PC-3 (cell line): ENCODE measurements around the gene TRPM2. TPM values are rescaled to one million over a fixed set of nuclear protein-coding genes. Genes with fewer than 3 reads are reported as not detected.
A peak's percentile ranks its signal among the peaks of the same experiment; 100 is the strongest.
"Not testable (repeated sequence)": the region's sequence is repeated elsewhere in the genome, so short reads cannot be mapped to it uniquely, and the experiment has no call there.

ENCODE experiments used
- ATAC-seq: fragments of 200-7000 bp; cut with Tn5 transposase; 2 replicates; pipeline ENCODE4 v1.9.1; 2020; ENCODE audit warnings: mild to moderate bottlenecking, moderate library complexity
- BruUV-seq: library from RNA; stranded (reverse); fragments of 400-500 nt; replicated peaks from 2 replicates; lab custom pipeline; 2021; lab: Mats Ljungman, UMichigan
- CTCF ChIA-PET: fragments of 300-600 bp; sonication (Branson Sonifier 250); formaldehyde crosslinking; loops from one replicate; lab custom pipeline; 2022; ENCODE audit warnings: antibody characterized with exemption; lab: Charles Lee
- POLR2A ChIA-PET: fragments of 300-600 bp; sonication (Branson Sonifier 250); formaldehyde crosslinking; loops from one replicate; lab custom pipeline; 2022; ENCODE audit warnings: antibody characterized with exemption; ENCODE audit not compliant: unreplicated experiment; lab: Charles Lee
- DNase-seq: peaks from one replicate; pipeline ENCODE4 v3.0.0-alpha.2; 2015
- H2AFZ ChIP-seq: fragments of 300-600 bp; sonication (generic); 2 replicates; pipeline ENCODE4 v1.6.0; 2016; ENCODE audit warnings: antibody characterized with exemption, low read length
- H3F3A ChIP-seq: fragments of 300-600 bp; sonication (generic); one replicate; pipeline ENCODE4 v1.6.0; 2017; ENCODE audit warnings: antibody characterized with exemption, low read length, control low read depth, mild to moderate bottlenecking; ENCODE audit not compliant: unreplicated experiment
- H3K27ac ChIP-seq: fragments of 300-600 bp; sonication (generic); 2 replicates; pipeline ENCODE4 v1.5.1; 2016; ENCODE audit warnings: mild to moderate bottlenecking, low read length
- H3K27me3 ChIP-seq: fragments of 300-600 bp; sonication (generic); 2 replicates; pipeline ENCODE4 v1.6.1; 2016; ENCODE audit warnings: low read length, mixed read lengths
- H3K36me3 ChIP-seq: fragments of 300-600 bp; sonication (generic); 2 replicates; pipeline ENCODE4 v1.6.1; 2016; ENCODE audit warnings: low read depth, mixed run types, low read length, mixed read lengths
- H3K4me1 ChIP-seq: fragments of 300-600 bp; sonication (generic); 2 replicates; pipeline ENCODE4 v1.5.1; 2016; ENCODE audit warnings: low read length; ENCODE audit not compliant: insufficient read depth
- H3K4me2 ChIP-seq: fragments of 300-600 bp; sonication (generic); 2 replicates; pipeline ENCODE4 v1.6.0; 2016; ENCODE audit warnings: low read length
- H3K4me3 ChIP-seq: fragments of 300-600 bp; sonication (generic); 2 replicates; pipeline ENCODE4 v1.5.1; 2016; ENCODE audit warnings: mild to moderate bottlenecking, low read length, mixed read lengths
- H3K79me2 ChIP-seq: fragments of 300-600 bp; sonication (generic); 2 replicates; pipeline ENCODE4 v1.6.1; 2017; ENCODE audit warnings: low read length, mixed read lengths
- H3K9ac ChIP-seq: fragments of 300-600 bp; sonication (generic); 2 replicates; pipeline ENCODE4 v1.6.0; 2016; ENCODE audit warnings: mild to moderate bottlenecking, low read length
- H3K9me2 ChIP-seq: fragments of 300-600 bp; sonication (generic); replicated peaks from 2 replicates; pipeline ENCODE4 v1.6.1; 2016; ENCODE audit warnings: mixed run types, low read length, mixed read lengths
- H3K9me3 ChIP-seq: fragments of 300-600 bp; sonication (generic); 2 replicates; pipeline ENCODE4 v1.6.1; 2016; ENCODE audit warnings: low read length, mixed read lengths
- H4K20me1 ChIP-seq: fragments of 300-600 bp; sonication (generic); 2 replicates; pipeline ENCODE4 v1.6.1; 2016; ENCODE audit warnings: low read length, mixed read lengths
- CTCF ChIP-seq: fragments of 300-600 bp; sonication (generic); conservative IDR thresholded peaks from 2 replicates; pipeline ENCODE4 v1.5.1; 2017; ENCODE audit warnings: antibody characterized with exemption, low read depth, mild to moderate bottlenecking, low read length
- EZH2 ChIP-seq: fragments of 300-600 bp; sonication (generic); IDR thresholded peaks from one replicate; pipeline ENCODE4 v1.6.1; 2017; ENCODE audit warnings: antibody characterized with exemption, mild to moderate bottlenecking, low read length; ENCODE audit not compliant: unreplicated experiment
- EZH2phosphoT487 ChIP-seq: fragments of 300-600 bp; sonication (generic); IDR thresholded peaks from 2 replicates; pipeline ENCODE4 v1.6.1; 2018; ENCODE audit warnings: mild to moderate bottlenecking, antibody characterized with exemption, low read length, borderline replicate concordance
- intact Hi-C: fragments of 100-400 bp; cut with micrococcal nuclease; formaldehyde crosslinking; loops from 2 replicates; pipeline ENCODE4 v1.9.0; 2023
- total RNA-seq: library from RNA; depleted of rRNA; stranded (reverse); fragments of >200 nt; gene quantifications from 2 replicates; pipeline ENCODE4 v1.2.3, GENCODE V29; 2014

The TRPM2 gene
- total RNA-seq, 1 experiment from 2014 or later, result 50.0 TPM

- H3K9me3 ChIP-seq, H3K9ac ChIP-seq, POLR2A ChIA-PET: not testable (repeated sequence)
Observed at GRCh38 chr21:44479556-44480199, 126.3 kb downstream of the TRPM2 start.

GRCh38 chr21:44480200-44481053 lies 127.0 kb downstream of the TRPM2 start:
- CTCF ChIA-PET, result interaction anchor here (0.9 kb wide), 1 partner anchor 111 kb away, joined by 4 read pairs; no protein-coding TSS in a partner anchor
- Histone ChIP-seq H3K4me3 (no peak overlapping the region), H3K36me3 (no peaks in the 10 kb centered on the region), H2AFZ (no peak overlapping the region), H4K20me1 (no peaks in the 10 kb centered on the region), H3K9me2 (no peaks in the 10 kb centered on the region), H3K9ac (no peak overlapping the region), H3K27ac (no peak overlapping the region), H3K4me1 (no peaks in the 10 kb centered on the region; the same call in 1 of the 2 replicates), H3K27me3 (no peaks in the 10 kb centered on the region), H3F3A (no peaks in the 10 kb centered on the region), H3K9me3 (no peaks in the 10 kb centered on the region), H3K79me2 (no peaks in the 10 kb centered on the region), H3K4me2 (no peak overlapping the region)
- no TSS peak for BruUV-seq
- TF ChIP-seq EZH2, result no peak
- no peak for TF ChIP-seq EZH2phosphoT487
- ATAC-seq (no peak; the same call in 1 of the 2 replicates), DNase-seq (no peak)
- intact Hi-C loops, result no loop called here
- POLR2A ChIA-PET, result no interaction called here

More at GRCh38 chr21:44479556-44480199, 126.3 kb downstream of the TRPM2 start:
- H3K4me2 ChIP-seq, H3K4me3 ChIP-seq, H3K27me3 ChIP-seq, H2AFZ ChIP-seq, intact Hi-C loops, H3K9me2 ChIP-seq, H3K79me2 ChIP-seq, H3K36me3 ChIP-seq, H3K4me1 ChIP-seq, H3K27ac ChIP-seq, BruUV-seq, H3F3A ChIP-seq, CTCF ChIA-PET, H4K20me1 ChIP-seq: not testable (repeated sequence)
- peak; percentile 60 for DNase-seq
- peak; percentile 58 for TF ChIP-seq CTCF
- peak; percentile 40; the same call in 1 of the 2 replicates for ATAC-seq

DNA sequence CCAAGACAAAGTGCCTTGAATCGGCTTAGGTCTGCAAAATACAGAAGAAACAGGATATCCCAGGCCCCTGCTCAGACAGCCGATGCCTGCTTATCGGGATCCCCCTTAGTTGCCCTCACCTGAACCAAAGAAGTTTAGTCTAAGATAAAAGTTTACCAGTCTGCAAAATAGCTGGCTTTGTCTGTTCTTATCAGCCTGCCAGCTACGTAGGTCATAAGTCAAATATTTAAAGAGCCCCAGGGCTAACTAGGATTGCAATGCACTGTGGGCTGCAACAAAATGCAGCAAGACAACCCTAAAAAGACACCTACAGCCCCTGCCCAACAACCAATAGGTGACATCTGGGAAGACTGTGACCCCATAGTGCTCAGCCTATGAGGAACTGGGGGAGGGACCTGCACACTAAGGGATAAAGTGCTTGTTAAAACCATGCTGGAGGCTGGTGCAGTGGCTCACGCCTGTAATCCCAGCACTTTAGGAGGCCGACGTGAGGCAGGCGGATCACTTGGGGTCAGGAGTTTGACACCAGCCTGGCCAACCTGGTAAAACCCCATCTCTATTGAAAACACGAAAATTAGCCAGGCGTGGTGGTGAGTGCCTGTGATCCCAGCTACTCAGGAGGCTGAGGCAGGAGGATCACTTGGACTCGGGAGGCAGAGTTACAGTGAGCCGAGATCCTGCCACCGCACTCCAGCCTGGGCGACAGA lies 129.3 kb downstream of the TRPM2 start:
- DNase-seq, result peak; percentile 36
- H2AFZ ChIP-seq, result no peak overlapping the region
- H3K9me2 ChIP-seq, result no peaks in the 10 kb centered on the region
- TF ChIP-seq CTCF, result no peak
- intact Hi-C loops, result no loop called here
- H3K27me3 ChIP-seq, result no peaks in the 10 kb centered on the region
- H4K20me1 ChIP-seq, result no peaks in the 10 kb centered on the region
- no TSS peak for BruUV-seq
- no peaks in the 10 kb centered on the region; the same call in 1 of the 2 replicates for H3K4me1 ChIP-seq
- H3K27ac ChIP-seq, result no peak overlapping the region
- no peaks in the 10 kb centered on the region for H3F3A ChIP-seq
- POLR2A ChIA-PET, result no interaction called here
- no peaks in the 10 kb centered on the region for H3K36me3 ChIP-seq
- H3K4me2 ChIP-seq, result no peak overlapping the region
- peak; percentile 20; the same call in 1 of the 2 replicates for ATAC-seq
- H3K4me3 ChIP-seq, result no peak overlapping the region
- no peak overlapping the region for H3K9ac ChIP-seq
- no peaks in the 10 kb centered on the region for H3K79me2 ChIP-seq
- CTCF ChIA-PET, result no interaction called here
- H3K9me3 ChIP-seq, result no peaks in the 10 kb centered on the region
